Esophagus muscularis mucosa (tissue), 4 donors: ENCODE data around the gene WASF3.

Source experiments
- EP300 ChIP-seq: sonication (generic); formaldehyde crosslinking; IDR thresholded peaks from one replicate; pipeline ENCODE4 v1.6.1; 2017; ENCODE audit warnings: antibody characterized with exemption
- POLR2A ChIP-seq: fragments of 450-650 bp; IDR thresholded peaks from one replicate; pipeline ENCODE4 v1.6.1; 2017; ENCODE audit warnings: antibody characterized with exemption, moderate library complexity, mild to moderate bottlenecking, low read depth
- TF ChIP-seq, protein P1 (sequence below), 3 experiments: fragments of 200-600 bp in 2 of 3; fragments of 450-650 bp in 1 of 3; sonication (generic) in 2 of 3; IDR thresholded peaks; one replicate each; pipeline ENCODE4 v1.5.1; 2017 to 2019; ENCODE audit warnings: antibody characterized with exemption in 3 of 3, mild to moderate bottlenecking in 2 of 3, moderate library complexity in 1 of 3

DNA sequence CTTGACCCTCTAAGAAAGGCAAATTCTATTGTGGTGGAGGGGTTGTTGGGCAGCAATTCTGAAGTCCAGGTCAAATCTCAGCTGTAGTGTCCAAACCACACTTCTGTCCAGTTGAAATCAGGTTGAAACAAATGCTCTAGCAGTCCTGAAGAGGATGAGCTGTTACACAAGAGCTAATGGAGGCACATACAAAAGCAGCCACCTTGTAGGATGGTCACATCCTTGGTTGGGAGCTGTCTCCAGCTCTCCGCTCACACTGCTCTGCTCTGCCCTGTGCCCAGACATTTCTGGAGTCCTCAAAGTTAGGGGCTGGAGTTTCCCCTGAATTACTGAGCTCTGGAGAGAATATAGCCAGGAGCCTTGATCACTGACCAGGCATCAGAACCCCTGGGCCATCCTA is 155.9 kb downstream of the WASF3 start:
- TF ChIP-seq, protein P1, sequence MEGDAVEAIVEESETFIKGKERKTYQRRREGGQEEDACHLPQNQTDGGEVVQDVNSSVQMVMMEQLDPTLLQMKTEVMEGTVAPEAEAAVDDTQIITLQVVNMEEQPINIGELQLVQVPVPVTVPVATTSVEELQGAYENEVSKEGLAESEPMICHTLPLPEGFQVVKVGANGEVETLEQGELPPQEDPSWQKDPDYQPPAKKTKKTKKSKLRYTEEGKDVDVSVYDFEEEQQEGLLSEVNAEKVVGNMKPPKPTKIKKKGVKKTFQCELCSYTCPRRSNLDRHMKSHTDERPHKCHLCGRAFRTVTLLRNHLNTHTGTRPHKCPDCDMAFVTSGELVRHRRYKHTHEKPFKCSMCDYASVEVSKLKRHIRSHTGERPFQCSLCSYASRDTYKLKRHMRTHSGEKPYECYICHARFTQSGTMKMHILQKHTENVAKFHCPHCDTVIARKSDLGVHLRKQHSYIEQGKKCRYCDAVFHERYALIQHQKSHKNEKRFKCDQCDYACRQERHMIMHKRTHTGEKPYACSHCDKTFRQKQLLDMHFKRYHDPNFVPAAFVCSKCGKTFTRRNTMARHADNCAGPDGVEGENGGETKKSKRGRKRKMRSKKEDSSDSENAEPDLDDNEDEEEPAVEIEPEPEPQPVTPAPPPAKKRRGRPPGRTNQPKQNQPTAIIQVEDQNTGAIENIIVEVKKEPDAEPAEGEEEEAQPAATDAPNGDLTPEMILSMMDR (IDR thresholded peaks at IDR 0.05) = no peak
- TF ChIP-seq POLR2A = no peak
- no peak for TF ChIP-seq EP300
